CD4-positive, alpha-beta T cell (primary cell): ENCODE measurements around the gene KLF5. TPM values are rescaled to one million over a fixed set of nuclear protein-coding genes. Genes with fewer than 3 reads are reported as not detected.
A peak's percentile ranks its signal among the peaks of the same experiment; 100 is the strongest.

Source experiments
- ATAC-seq: fragments of 200-7000 bp; cut with Tn5 transposase; one replicate; pipeline ENCODE4 v1.10.0; 2022; ENCODE audit warnings: mild to moderate bottlenecking; ENCODE audit not compliant: poor library complexity
- CTCF ChIA-PET: fragments of 350-600 bp; sonication (Branson Sonifier 250); formaldehyde crosslinking; loops from one replicate; lab custom pipeline; 2021; ENCODE audit warnings: antibody characterized with exemption, inconsistent platforms; lab: Charles Lee
- POLR2A ChIA-PET: fragments of 350-600 bp; sonication (Branson Sonifier 250); formaldehyde crosslinking; loops from one replicate; lab custom pipeline; 2021; ENCODE audit warnings: antibody characterized with exemption, inconsistent platforms; lab: Charles Lee
- DNase-seq, 14 experiments: peaks; one replicate each; pipeline ENCODE4 v3.0.0-alpha.2; 2013 to 2020; ENCODE audit warnings: mixed read lengths in 2 of 14
- H3K27ac ChIP-seq, 2 donors: one replicate each; pipeline versions ENCODE4 v1.5.1 to v1.7.0; 2013; ENCODE audit warnings: low read length in 2 of 2, low read depth in 1 of 2, mild to moderate bottlenecking in 1 of 2
- H3K27me3 ChIP-seq, 2 experiments: 1 replicate in 1 of 2; 2 replicates in 1 of 2; pipeline versions ENCODE4 v1.6.1 to v1.7.0; 2013; ENCODE audit warnings: low read length in 2 of 2, control low read depth in 1 of 2, mild to moderate bottlenecking in 1 of 2, moderate library complexity in 1 of 2; ENCODE audit not compliant: insufficient read depth in 2 of 2, control insufficient read depth in 1 of 2
- H3K36me3 ChIP-seq: one replicate; pipeline ENCODE4 v1.6.1; 2013; ENCODE audit warnings: low read length, control low read depth; ENCODE audit not compliant: insufficient read depth
- H3K4me1 ChIP-seq: one replicate; pipeline ENCODE4 v1.6.1; 2013; ENCODE audit warnings: low read length, control low read depth; ENCODE audit not compliant: insufficient read depth
- H3K4me3 ChIP-seq: one replicate; pipeline ENCODE4 v1.5.1; 2013; ENCODE audit warnings: mild to moderate bottlenecking, low read length, moderate library complexity
- H3K9me3 ChIP-seq, 2 experiments: 1 replicate in 1 of 2; 2 replicates in 1 of 2; pipeline versions ENCODE4 v1.6.1 to v1.7.0; 2013; ENCODE audit warnings: low read length in 2 of 2, mild to moderate bottlenecking in 2 of 2, control low read depth in 1 of 2, moderate library complexity in 1 of 2; ENCODE audit not compliant: control insufficient read depth in 1 of 2, insufficient read depth in 1 of 2
- H3K27ac Mint-ChIP-seq: one replicate; pipeline ENCODE4 v1.8.0; 2020; ENCODE audit warnings: mixed read lengths
- H3K27me3 Mint-ChIP-seq: one replicate; pipeline ENCODE4 v1.8.0; 2021; ENCODE audit warnings: mixed read lengths
- H3K36me3 Mint-ChIP-seq: one replicate; pipeline ENCODE4 v1.8.0; 2021; ENCODE audit warnings: low read depth, mixed read lengths
- H3K4me1 Mint-ChIP-seq: one replicate; pipeline ENCODE4 v1.8.0; 2021; ENCODE audit warnings: low read depth, mixed read lengths
- H3K4me3 Mint-ChIP-seq: one replicate; pipeline ENCODE4 v1.8.0; 2020; ENCODE audit warnings: mild to moderate bottlenecking, mixed read lengths
- H3K9me3 Mint-ChIP-seq: one replicate; pipeline ENCODE4 v1.8.0; 2020; ENCODE audit warnings: mixed read lengths
- intact Hi-C, 2 experiments: fragments of 100-400 bp; cut with DNase I in 1 of 2; cut with micrococcal nuclease in 1 of 2; formaldehyde crosslinking; loops; one replicate each; pipeline versions ENCODE4 v1.15.1 to v1.9.0; 2023 to 2025; cut with DNase I, micrococcal nuclease
- polyA plus RNA-seq, 2 donors: library from polyadenylated mRNA; unstranded; fragments of 120-200 nt; gene quantifications; one replicate each; pipeline ENCODE4 v1.2.1, GENCODE V29; 2013
- total RNA-seq, 174 experiments: library from RNA in 2 of 174; stranded (reverse) in 2 of 174; gene quantifications; one replicate each; pipeline ENCODE4 v1.2.3 and lab custom pipeline; 2021 to 2026
- TF ChIP-seq, protein P1 (sequence below): fragments of 200-600 bp; IDR thresholded peaks from one replicate; pipeline ENCODE4 v1.8.0; 2022; ENCODE audit warnings: antibody characterized with exemption, mild to moderate bottlenecking

Gene KLF5
- total RNA-seq (10 to 100 TPM; 10.8 to 12.3 TPM), total RNA-seq (lab: John Stamatoyannopoulos, UW) (1.4 to 25.5 (median 5.9) reads per million in 172 experiments)
- 3.1 TPM for polyA plus RNA-seq (2013, experiment 1 of 2)
- polyA plus RNA-seq (2013, experiment 2 of 2), result 2.8 TPM

DNA sequence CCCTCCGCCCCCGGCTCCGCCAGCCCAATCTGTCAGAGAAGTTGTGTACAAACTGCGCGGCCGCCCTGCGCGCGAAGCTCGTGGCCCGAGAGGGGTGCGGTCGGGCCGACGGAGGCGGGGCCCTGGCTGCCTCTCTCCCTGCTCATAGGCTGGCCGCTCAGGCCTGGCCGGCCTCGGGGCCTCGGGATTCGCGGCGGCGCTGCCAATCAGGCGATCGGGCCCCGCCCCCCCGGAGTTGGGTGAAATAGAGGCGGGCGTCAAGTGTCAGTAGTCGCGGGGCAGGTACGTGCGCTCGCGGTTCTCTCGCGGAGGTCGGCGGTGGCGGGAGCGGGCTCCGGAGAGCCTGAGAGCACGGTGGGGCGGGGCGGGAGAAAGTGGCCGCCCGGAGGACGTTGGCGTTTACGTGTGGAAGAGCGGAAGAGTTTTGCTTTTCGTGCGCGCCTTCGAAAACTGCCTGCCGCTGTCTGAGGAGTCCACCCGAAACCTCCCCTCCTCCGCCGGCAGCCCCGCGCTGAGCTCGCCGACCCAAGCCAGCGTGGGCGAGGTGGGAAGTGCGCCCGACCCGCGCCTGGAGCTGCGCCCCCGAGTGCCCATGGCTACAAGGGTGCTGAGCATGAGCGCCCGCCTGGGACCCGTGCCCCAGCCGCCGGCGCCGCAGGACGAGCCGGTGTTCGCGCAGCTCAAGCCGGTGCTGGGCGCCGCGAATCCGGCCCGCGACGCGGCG is at the start of gene KLF5:
KLF5 (plus strand) TSS at position 270 of the 724 bp plus-strand sequence; CDS start at position 593, 323 bp downstream.
- peaks cover 32% of the 10 kb centered on the region for H3K27me3 Mint-ChIP-seq
- Histone ChIP-seq H3K27ac (no peak within 1 kb of the TSS), H3K4me3 (peak within 1 kb of the TSS; percentile 63), H3K36me3 (no peaks in the 10 kb centered on the region), H3K27me3 (peaks cover 6 to 26% of the 10 kb centered on the region in 2 experiments), H3K4me1 (peaks cover 17% of the 10 kb centered on the region), H3K9me3 (no peaks in the 10 kb centered on the region)
- TF ChIP-seq, protein P1, sequence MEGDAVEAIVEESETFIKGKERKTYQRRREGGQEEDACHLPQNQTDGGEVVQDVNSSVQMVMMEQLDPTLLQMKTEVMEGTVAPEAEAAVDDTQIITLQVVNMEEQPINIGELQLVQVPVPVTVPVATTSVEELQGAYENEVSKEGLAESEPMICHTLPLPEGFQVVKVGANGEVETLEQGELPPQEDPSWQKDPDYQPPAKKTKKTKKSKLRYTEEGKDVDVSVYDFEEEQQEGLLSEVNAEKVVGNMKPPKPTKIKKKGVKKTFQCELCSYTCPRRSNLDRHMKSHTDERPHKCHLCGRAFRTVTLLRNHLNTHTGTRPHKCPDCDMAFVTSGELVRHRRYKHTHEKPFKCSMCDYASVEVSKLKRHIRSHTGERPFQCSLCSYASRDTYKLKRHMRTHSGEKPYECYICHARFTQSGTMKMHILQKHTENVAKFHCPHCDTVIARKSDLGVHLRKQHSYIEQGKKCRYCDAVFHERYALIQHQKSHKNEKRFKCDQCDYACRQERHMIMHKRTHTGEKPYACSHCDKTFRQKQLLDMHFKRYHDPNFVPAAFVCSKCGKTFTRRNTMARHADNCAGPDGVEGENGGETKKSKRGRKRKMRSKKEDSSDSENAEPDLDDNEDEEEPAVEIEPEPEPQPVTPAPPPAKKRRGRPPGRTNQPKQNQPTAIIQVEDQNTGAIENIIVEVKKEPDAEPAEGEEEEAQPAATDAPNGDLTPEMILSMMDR, result no peak
- peak; percentile 94 for ATAC-seq
- peaks cover 22% of the 10 kb centered on the region for H3K4me1 Mint-ChIP-seq
- peak within 1 kb of the TSS; percentile 96 for H3K4me3 Mint-ChIP-seq
- CTCF ChIA-PET, result interaction anchor here (0.6 to 1.1 kb wide), 3 partner anchors 652 to 658 kb away, joined by 3 to 4 read pairs (median 3); no protein-coding TSS in a partner anchor
- POLR2A ChIA-PET, result interaction anchor here (0.6 to 2.6 kb wide), 13 partner anchors 8 to 1538 kb away, joined by 3 to 13 read pairs (median 3); no protein-coding TSS in a partner anchor
- H3K9me3 Mint-ChIP-seq, result no peaks in the 10 kb centered on the region
- intact Hi-C loops, result loop anchor here (2.0 to 10.0 kb wide), 4 partner anchors 456 to 653 kb away; no protein-coding TSS in a partner anchor
- peak; percentile 90 to 97 (median 95) for DNase-seq
- peaks cover 8% of the 10 kb centered on the region for H3K36me3 Mint-ChIP-seq
- H3K27ac Mint-ChIP-seq, result peak within 1 kb of the TSS; percentile 75

DNA sequence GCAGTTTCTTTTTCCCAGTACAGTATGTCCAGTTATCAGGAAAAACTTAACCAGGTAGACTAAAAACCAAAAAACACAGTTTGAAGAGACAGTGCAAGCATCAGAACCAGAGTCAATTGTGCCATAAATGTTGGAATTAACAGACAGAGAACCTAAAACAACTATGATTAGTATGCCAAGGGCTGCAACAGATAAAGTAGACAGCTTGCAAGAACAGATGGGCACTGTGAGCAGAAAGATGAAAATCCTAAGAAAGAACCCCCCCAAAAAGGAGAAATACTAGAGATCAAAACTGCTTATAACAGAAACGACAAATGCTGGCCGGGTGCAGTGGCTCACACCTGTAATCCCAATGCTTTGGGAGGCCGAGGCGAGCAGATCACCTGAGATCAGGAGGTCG is 47.1 kb upstream of the KLF5 start:
- H3K27ac ChIP-seq, result no peak overlapping the region
- H3K27ac Mint-ChIP-seq, result no peak overlapping the region
- H3K36me3 ChIP-seq, result peaks cover 19% of the 10 kb centered on the region
- H3K36me3 Mint-ChIP-seq, result peaks cover 60% of the 10 kb centered on the region
- H3K27me3 Mint-ChIP-seq, result no peaks in the 10 kb centered on the region
- intact Hi-C loops, result no loop called here
- TF ChIP-seq, protein P1, result no peak
- H3K4me3 ChIP-seq, result no peak overlapping the region
- H3K4me1 ChIP-seq, result no peaks in the 10 kb centered on the region
- H3K9me3 ChIP-seq, result no peaks in the 10 kb centered on the region
- H3K4me1 Mint-ChIP-seq, result no peaks in the 10 kb centered on the region
- ATAC-seq (no peak), DNase-seq (no peak)
- H3K27me3 ChIP-seq, result no peaks in the 10 kb centered on the region
- H3K4me3 Mint-ChIP-seq, result no peak overlapping the region
- no peaks in the 10 kb centered on the region for H3K9me3 Mint-ChIP-seq
- CTCF ChIA-PET, result no interaction called here
- POLR2A ChIA-PET, result no interaction called here

DNA sequence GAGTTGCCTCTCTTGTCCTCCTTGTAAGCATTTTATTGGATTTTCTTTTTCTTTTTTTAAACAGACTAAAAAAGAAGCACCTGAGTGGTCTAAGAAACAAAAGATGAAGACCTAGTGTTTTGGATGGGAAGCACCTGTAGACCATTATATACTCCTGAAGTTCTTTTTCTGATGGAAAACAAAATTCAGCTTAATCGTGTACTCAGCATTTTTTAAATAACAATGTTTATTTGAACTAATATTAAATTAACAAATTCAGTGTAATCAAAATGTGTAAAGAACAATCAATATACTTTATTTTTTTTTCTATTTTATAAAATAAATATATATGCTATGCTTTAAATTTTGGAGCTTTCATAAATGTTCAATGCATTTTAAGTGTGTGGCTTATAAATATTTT is 43.0 kb upstream of the KLF5 start:
- Mint-ChIP-seq H3K9me3 (no peaks in the 10 kb centered on the region), H3K27ac (no peak overlapping the region), H3K36me3 (peaks cover 51% of the 10 kb centered on the region), H3K4me3 (no peak overlapping the region), H3K27me3 (no peaks in the 10 kb centered on the region), H3K4me1 (no peaks in the 10 kb centered on the region)
- DNase-seq (no peak), ATAC-seq (no peak)
- POLR2A ChIA-PET, result no interaction called here
- TF ChIP-seq, protein P1, result no peak
- Histone ChIP-seq H3K4me3 (no peak overlapping the region), H3K9me3 (no peaks in the 10 kb centered on the region), H3K27me3 (no peaks in the 10 kb centered on the region), H3K36me3 (peaks cover 10% of the 10 kb centered on the region), H3K27ac (no peak overlapping the region), H3K4me1 (no peaks in the 10 kb centered on the region)
- intact Hi-C loops, result no loop called here
- CTCF ChIA-PET, result no interaction called here
